Measurements from ENCODE around the gene ARMC3. TPM values are rescaled to one million over a fixed set of nuclear protein-coding genes. Genes with fewer than 3 reads are reported as not detected.
"Not testable (repeated sequence)": the region's sequence is repeated elsewhere in the genome, so short reads cannot be mapped to it uniquely, and the experiment has no call there.

ARMC3 gene
- total and polyA plus RNA-seq, 11 donors = not detected

DNA sequence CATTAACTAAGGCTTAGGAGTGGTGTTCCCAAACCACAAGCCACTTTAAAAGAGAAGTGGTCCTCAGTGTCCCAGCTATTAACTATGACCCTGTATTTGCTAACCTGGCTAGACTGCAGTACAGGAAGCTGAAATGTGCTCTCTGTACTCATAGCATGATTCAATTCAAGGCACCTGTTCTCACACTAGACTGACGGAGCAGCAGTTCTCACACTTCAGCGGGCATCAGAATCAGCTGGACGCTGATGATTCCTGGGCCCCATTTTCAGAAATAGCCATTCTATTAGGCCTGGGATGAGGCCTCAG is 143.0 kb downstream of the ARMC3 start:
- no peak for DNase-seq
- no peak for ATAC-seq
- no peaks in the 10 kb centered on the region for H3K9me3 ChIP-seq
- no peaks in the 10 kb centered on the region for H3K36me3 ChIP-seq
- H3K27ac ChIP-seq = no peak overlapping the region
- no peak for TF ChIP-seq POLR2A (IDR thresholded peaks at IDR 0.05)
- TF ChIP-seq, protein P1, sequence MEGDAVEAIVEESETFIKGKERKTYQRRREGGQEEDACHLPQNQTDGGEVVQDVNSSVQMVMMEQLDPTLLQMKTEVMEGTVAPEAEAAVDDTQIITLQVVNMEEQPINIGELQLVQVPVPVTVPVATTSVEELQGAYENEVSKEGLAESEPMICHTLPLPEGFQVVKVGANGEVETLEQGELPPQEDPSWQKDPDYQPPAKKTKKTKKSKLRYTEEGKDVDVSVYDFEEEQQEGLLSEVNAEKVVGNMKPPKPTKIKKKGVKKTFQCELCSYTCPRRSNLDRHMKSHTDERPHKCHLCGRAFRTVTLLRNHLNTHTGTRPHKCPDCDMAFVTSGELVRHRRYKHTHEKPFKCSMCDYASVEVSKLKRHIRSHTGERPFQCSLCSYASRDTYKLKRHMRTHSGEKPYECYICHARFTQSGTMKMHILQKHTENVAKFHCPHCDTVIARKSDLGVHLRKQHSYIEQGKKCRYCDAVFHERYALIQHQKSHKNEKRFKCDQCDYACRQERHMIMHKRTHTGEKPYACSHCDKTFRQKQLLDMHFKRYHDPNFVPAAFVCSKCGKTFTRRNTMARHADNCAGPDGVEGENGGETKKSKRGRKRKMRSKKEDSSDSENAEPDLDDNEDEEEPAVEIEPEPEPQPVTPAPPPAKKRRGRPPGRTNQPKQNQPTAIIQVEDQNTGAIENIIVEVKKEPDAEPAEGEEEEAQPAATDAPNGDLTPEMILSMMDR (IDR thresholded peaks at IDR 0.05) = no peak
- H3K4me1 ChIP-seq = peaks cover 0 to 12% (median 2%) of the 10 kb centered on the region in 12 donors
- peaks cover 0 to 2% (median 0%) of the 10 kb centered on the region in 9 donors for H3K27me3 ChIP-seq
- WGBS, 4 donors = 89 to 100% (median 94%) methylated on average over 3 of the region's 3 CpGs
- no peak overlapping the region for H3K4me3 ChIP-seq
- intact Hi-C loops (cut with DNase I) = no loop called here

DNA sequence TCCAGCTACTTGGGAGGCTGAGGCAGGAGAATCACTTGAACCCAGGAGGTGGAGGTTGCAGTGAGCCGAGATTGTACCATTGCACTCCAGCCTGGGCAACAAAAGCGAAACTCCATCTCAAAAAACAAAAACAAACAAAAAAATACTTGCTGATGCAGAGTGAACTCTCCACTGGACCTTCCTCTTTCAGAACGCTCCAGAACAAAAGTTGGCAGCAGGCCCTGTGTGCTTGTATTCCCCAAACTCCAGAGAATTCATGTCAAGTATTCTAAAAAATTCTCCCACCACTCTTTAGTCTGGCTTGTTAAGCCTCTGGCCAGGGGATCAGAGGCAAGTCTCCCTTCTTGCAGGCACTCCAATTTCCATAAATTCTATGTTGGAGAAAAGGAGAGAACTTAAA is 144.7 kb downstream of the ARMC3 start:
- H3K9me3 ChIP-seq; H3K4me3 ChIP-seq; H3K27me3 ChIP-seq; ATAC-seq; H3K36me3 ChIP-seq; H3K4me1 ChIP-seq; intact Hi-C loops (cut with DNase I): not testable (repeated sequence)
- peak in 2 of 5 donors; percentile 32 to 62 for DNase-seq
- H3K27ac ChIP-seq = peak overlapping the region in 1 of 12 donors; percentile 73
- WGBS, 4 donors = 47 to 69% (median 59%) methylated on average over 3 of the region's 3 CpGs

DNA sequence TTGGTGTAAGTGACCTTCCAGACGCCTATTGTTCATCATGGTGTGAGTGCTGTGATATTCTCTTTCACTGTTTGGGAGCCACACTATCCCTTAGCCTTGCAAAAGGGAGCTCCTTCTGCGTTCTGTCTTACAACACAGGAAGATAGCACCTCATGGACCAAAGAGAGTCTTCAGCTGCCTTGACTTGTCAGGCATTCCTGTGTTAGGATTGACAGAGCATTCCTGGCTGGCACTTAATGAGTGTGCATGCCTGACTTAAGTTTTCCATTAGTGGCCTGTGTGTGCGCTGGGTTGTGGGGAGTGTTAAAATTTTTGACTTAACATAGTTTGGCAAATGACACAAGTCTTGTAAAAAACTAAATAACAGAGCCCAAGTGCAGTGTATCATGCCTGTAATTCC is 145.7 kb downstream of the ARMC3 start:
- peaks cover 0 to 4% (median under 1%) of the 10 kb centered on the region in 9 donors for H3K27me3 ChIP-seq
- H3K4me3 ChIP-seq = no peak overlapping the region
- no peaks in the 10 kb centered on the region for H3K9me3 ChIP-seq
- 82 to 91% (median 90%) methylated on average over 3 of the region's 3 CpGs for WGBS, 4 donors
- no peaks in the 10 kb centered on the region for H3K36me3 ChIP-seq
- intact Hi-C loops (cut with DNase I) = no loop called here
- DNase-seq (no peak), ATAC-seq (no peak)
- no peak for TF ChIP-seq POLR2A (IDR thresholded peaks at IDR 0.05)
- TF ChIP-seq, protein P1 (IDR thresholded peaks at IDR 0.05) = no peak
- H3K27ac ChIP-seq = no peak overlapping the region
- H3K4me1 ChIP-seq = peaks cover 0 to 5% (median 0%) of the 10 kb centered on the region in 12 donors

DNA sequence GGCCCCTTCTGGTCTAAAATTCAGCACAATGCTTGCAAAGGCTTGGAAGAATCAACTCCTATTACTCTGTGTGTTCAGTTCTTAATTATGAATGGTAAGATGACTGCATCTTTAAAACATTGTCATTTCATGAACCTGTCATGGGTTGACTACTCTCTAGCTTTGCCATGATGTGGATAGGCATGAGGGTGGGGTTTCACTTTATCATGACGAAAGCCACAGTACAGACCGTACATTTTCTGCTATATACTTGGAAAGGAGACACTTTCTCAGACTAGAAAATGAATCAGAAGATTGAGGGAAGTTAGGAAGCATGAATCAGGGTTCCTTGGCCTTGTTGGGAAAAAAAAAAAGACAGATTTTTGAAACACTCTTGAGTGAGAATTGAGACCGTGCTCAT is 147.8 kb downstream of the ARMC3 start:
- Histone ChIP-seq H3K4me3 (no peak overlapping the region), H3K36me3 (no peaks in the 10 kb centered on the region), H3K27me3 (peaks cover 0 to 12% (median 2%) of the 10 kb centered on the region in 9 donors), H3K9me3 (no peaks in the 10 kb centered on the region), H3K27ac (no peak overlapping the region), H3K4me1 (peaks cover 0 to 5% (median 0%) of the 10 kb centered on the region in 12 donors)
- no peak for TF ChIP-seq POLR2A (IDR thresholded peaks at IDR 0.05)
- intact Hi-C loops (cut with DNase I) = no loop called here
- 89 to 95% (median 92%) methylated on average over 3 of the region's 3 CpGs for WGBS, 4 donors
- no peak for DNase-seq
- no peak for ATAC-seq

DNA sequence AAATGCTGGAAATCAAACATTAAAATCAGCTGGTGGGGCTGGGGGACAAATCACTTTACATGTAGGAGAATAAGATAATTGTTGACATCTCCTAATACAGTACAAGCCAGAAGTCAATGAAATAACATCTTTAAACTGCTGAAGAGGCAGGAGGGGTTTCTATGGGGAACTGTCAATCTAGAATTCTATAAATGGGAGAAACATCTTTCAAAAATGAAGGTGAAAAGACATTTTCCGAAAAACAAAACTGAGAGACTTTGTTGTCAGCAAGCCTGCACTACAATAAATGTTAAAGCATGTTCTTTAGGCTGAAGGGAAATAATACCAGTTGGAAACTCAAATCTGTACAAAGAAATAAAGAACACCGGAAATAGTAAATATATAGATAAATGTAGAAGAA is 150.3 kb downstream of the ARMC3 start:
- no peak overlapping the region for H3K27ac ChIP-seq
- TF ChIP-seq POLR2A (IDR thresholded peaks at IDR 0.05) = no peak
- TF ChIP-seq, protein P1 (IDR thresholded peaks at IDR 0.05) = no peak
- 90 to 97% (median 94%) methylated on average over 2 of the region's 2 CpGs for WGBS, 4 donors
- no peaks in the 10 kb centered on the region for H3K36me3 ChIP-seq
- peaks cover 0 to 2% (median 0%) of the 10 kb centered on the region in 12 donors for H3K4me1 ChIP-seq
- ATAC-seq (no peak), DNase-seq (no peak)
- H3K27me3 ChIP-seq = peaks cover 0 to 12% (median 2%) of the 10 kb centered on the region in 9 donors
- intact Hi-C loops (cut with DNase I) = no loop called here
- no peak overlapping the region for H3K4me3 ChIP-seq
- H3K9me3 ChIP-seq = no peaks in the 10 kb centered on the region

All from heart left ventricle (tissue), 16 donors.